Activated T-cell treated with anti-CD3 and anti-CD28 coated beads, Interleukin-2, amount 50 U/mL, for 72 hours (primary cell): ENCODE data around the gene KCNIP1. TPM values are rescaled to one million over a fixed set of nuclear protein-coding genes. Genes with fewer than 3 reads are reported as not detected.

Source experiments
- ATAC-seq, 2 donors: fragments of 150-1000 bp; cut with Tn5 transposase; replicated peaks in 1 of 2; 2 replicates each; pipeline ENCODE4 v1.10.0; 2021; ENCODE audit warnings: moderate library complexity in 2 of 2, mild to moderate bottlenecking in 1 of 2
- DNase-seq, 2 donors: peaks; one replicate each; pipeline ENCODE4 v3.0.0; 2021 to 2022; ENCODE audit warnings: mixed read lengths in 1 of 2
- H3K27ac Mint-ChIP-seq: one replicate; pipeline ENCODE4 v1.8.0; 2022; ENCODE audit warnings: mild to moderate bottlenecking, moderate library complexity, mixed read lengths
- H3K27me3 Mint-ChIP-seq: one replicate; pipeline ENCODE4 v1.8.0; 2022; ENCODE audit warnings: low read depth, mixed read lengths
- H3K36me3 Mint-ChIP-seq, 2 donors: one replicate each; pipeline ENCODE4 v1.8.0; 2022; ENCODE audit warnings: mixed read lengths in 2 of 2, mild to moderate bottlenecking in 1 of 2; ENCODE audit not compliant: insufficient read depth in 2 of 2
- H3K4me1 Mint-ChIP-seq: one replicate; pipeline ENCODE4 v1.8.0; 2022; ENCODE audit warnings: low read depth, mixed read lengths
- H3K4me3 Mint-ChIP-seq, 2 donors: one replicate each; pipeline ENCODE4 v1.8.0; 2022; ENCODE audit warnings: mild to moderate bottlenecking in 2 of 2, mixed read lengths in 2 of 2, moderate library complexity in 2 of 2
- H3K9me3 Mint-ChIP-seq, 2 donors: one replicate each; pipeline ENCODE4 v1.8.0; 2022; ENCODE audit warnings: mixed read lengths in 2 of 2
- total RNA-seq, 2 donors: library from RNA; stranded (reverse); gene quantifications; one replicate each; pipeline ENCODE4 v1.2.3, GENCODE V29; 2022

KCNIP1 gene
- total RNA-seq, 2 donors from 2014 or later = not detected

- no peak for DNase-seq
- no peaks in the 10 kb centered on the region for H3K36me3 Mint-ChIP-seq
- H3K9me3 Mint-ChIP-seq = no peaks in the 10 kb centered on the region
- H3K27me3 Mint-ChIP-seq = peaks cover 16% of the 10 kb centered on the region
- peaks cover 18% of the 10 kb centered on the region for H3K4me1 Mint-ChIP-seq
- no peak overlapping the region for H3K27ac Mint-ChIP-seq
- H3K4me3 Mint-ChIP-seq = no peak overlapping the region
- ATAC-seq = no peak
These were observed 126.9 kb downstream of the KCNIP1 start for GRCh38 chr5:170630711-170631141.

DNA sequence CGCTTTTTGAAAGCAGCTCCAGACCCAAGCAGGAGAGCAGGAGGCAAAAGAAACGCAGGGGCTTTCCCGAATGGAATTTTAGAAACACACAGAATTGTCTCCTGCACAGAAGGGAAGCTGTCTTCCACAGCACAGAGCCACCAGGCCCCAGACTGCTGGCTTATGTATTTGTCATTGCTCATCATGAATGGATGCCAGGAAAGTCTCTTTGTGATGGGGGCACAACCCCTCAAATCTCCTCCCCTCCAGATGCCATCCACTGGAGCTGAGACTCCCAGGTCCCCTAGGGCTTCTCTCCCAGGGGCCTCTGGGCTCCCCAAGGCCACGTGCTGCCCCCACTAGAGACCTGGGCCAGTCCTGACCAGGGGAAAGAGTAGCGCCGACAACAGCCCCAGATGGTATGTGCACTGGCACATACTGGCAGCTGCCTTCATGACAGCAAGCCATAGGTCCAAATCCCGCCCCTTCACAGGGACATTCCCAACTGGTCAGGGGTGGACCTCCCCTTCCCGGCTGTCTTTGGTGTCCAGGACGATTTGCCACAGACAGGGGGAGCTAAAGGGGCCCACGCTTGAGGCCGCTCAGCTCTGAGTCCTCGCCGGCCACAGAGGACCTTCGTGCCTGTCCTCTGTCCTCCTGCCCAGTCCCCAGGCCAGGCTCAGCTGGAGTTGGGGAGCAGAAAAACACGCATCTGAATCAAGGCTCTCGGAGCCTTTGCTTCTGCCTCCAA is 127.8 kb downstream of the KCNIP1 start:
- Mint-ChIP-seq H3K4me1 (peaks cover 18% of the 10 kb centered on the region), H3K27ac (no peak overlapping the region), H3K9me3 (no peaks in the 10 kb centered on the region), H3K36me3 (no peaks in the 10 kb centered on the region), H3K27me3 (peaks cover 16% of the 10 kb centered on the region), H3K4me3 (no peak overlapping the region)
- ATAC-seq = no peak
- DNase-seq = no peak

- Mint-ChIP-seq H3K9me3 (no peaks in the 10 kb centered on the region), H3K4me1 (peaks cover 18% of the 10 kb centered on the region), H3K27ac (no peak overlapping the region), H3K4me3 (peak overlapping the region; percentile 70 to 79), H3K27me3 (peaks cover 16% of the 10 kb centered on the region), H3K36me3 (no peaks in the 10 kb centered on the region)
- ATAC-seq (no peak), DNase-seq (no peak)
These were observed 128.6 kb downstream of the KCNIP1 start for GRCh38 chr5:170632266-170632984.

GRCh38 chr5:170632985-170633234 is 129.1 kb downstream of the KCNIP1 start:
- no peak overlapping the region for H3K27ac Mint-ChIP-seq
- H3K4me1 Mint-ChIP-seq = peaks cover 18% of the 10 kb centered on the region
- ATAC-seq = peak; percentile 66 to 67
- H3K9me3 Mint-ChIP-seq = no peaks in the 10 kb centered on the region
- no peaks in the 10 kb centered on the region for H3K36me3 Mint-ChIP-seq
- peaks cover 16% of the 10 kb centered on the region for H3K27me3 Mint-ChIP-seq
- peak; percentile 59 to 75 for DNase-seq
- H3K4me3 Mint-ChIP-seq = peak overlapping the region; percentile 70 to 79

GRCh38 chr5:170633235-170634081 is 129.6 kb downstream of the KCNIP1 start:
- no peaks in the 10 kb centered on the region for H3K9me3 Mint-ChIP-seq
- DNase-seq = peak in 1 of 2 donors; percentile 13

DNA sequence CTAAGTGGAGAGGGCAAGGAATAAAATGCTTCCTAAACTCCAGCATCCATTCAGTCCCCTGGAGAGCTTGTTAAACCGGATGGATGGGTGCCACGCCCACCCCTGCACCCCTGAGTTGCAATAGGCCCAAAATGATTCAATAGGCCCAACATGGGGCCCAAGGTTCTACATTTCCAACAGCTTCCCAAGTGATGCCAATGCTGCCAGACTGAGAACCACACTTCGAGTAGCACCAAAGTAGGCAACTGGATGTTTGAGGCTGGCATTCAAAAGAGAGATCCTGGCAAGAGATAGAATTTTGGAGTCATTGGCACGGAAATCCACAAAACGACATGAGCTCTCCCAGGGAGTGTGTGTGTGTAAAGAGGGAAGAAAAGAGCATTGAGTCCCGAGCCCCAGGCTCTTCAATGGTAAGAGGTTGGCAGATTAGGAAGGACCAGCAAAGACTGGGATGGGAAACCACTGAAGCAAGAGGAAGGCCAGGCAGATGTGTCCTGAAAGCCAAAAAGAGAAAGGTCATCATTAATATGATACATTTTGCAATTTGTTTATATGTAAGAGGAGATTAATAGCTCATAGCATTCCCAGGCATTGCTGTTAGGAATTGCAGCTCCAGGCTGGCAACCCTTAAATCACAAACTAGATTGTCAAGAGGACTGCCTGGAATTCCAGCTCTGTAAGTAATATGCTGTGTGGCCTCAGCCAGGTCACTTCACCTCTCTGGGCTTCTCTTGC is 130.6 kb downstream of the KCNIP1 start:
- DNase-seq (no peak), ATAC-seq (no peak)
- Mint-ChIP-seq H3K27me3 (peaks cover 16% of the 10 kb centered on the region), H3K4me1 (peaks cover 18% of the 10 kb centered on the region), H3K27ac (no peak overlapping the region), H3K36me3 (no peaks in the 10 kb centered on the region), H3K4me3 (no peak overlapping the region), H3K9me3 (no peaks in the 10 kb centered on the region)

More at GRCh38 chr5:170633235-170634081, 129.6 kb downstream of the KCNIP1 start:
- peaks cover 18% of the 10 kb centered on the region for H3K4me1 Mint-ChIP-seq
- peak; percentile 41 to 47 for ATAC-seq
- H3K4me3 Mint-ChIP-seq = peak overlapping the region; percentile 70 to 79
- peaks cover 16% of the 10 kb centered on the region for H3K27me3 Mint-ChIP-seq
- H3K36me3 Mint-ChIP-seq = no peaks in the 10 kb centered on the region
- H3K27ac Mint-ChIP-seq = no peak overlapping the region

- DNase-seq (no peak), ATAC-seq (no peak)
- peaks cover 18% of the 10 kb centered on the region for H3K4me1 Mint-ChIP-seq
- no peak overlapping the region for H3K27ac Mint-ChIP-seq
- peaks cover 16% of the 10 kb centered on the region for H3K27me3 Mint-ChIP-seq
- H3K4me3 Mint-ChIP-seq = no peak overlapping the region
- no peaks in the 10 kb centered on the region for H3K36me3 Mint-ChIP-seq
- H3K9me3 Mint-ChIP-seq = no peaks in the 10 kb centered on the region
These were observed 131.9 kb downstream of the KCNIP1 start for GRCh38 chr5:170635706-170636105.

- no peaks in the 10 kb centered on the region for H3K36me3 Mint-ChIP-seq
- peaks cover 18% of the 10 kb centered on the region for H3K4me1 Mint-ChIP-seq
- peaks cover 16% of the 10 kb centered on the region for H3K27me3 Mint-ChIP-seq
- H3K9me3 Mint-ChIP-seq = no peaks in the 10 kb centered on the region
- H3K4me3 Mint-ChIP-seq = no peak overlapping the region
- no peak for DNase-seq
- H3K27ac Mint-ChIP-seq = no peak overlapping the region
- ATAC-seq = no peak
These were observed 132.4 kb downstream of the KCNIP1 start for GRCh38 chr5:170636206-170636605.

- Mint-ChIP-seq H3K27me3 (peaks cover 16% of the 10 kb centered on the region), H3K9me3 (no peaks in the 10 kb centered on the region), H3K4me3 (no peak overlapping the region), H3K27ac (no peak overlapping the region), H3K4me1 (peaks cover 18% of the 10 kb centered on the region), H3K36me3 (no peaks in the 10 kb centered on the region)
- ATAC-seq = no peak
- DNase-seq = no peak
These were observed 133.1 kb downstream of the KCNIP1 start for GRCh38 chr5:170636801-170637477.

DNA sequence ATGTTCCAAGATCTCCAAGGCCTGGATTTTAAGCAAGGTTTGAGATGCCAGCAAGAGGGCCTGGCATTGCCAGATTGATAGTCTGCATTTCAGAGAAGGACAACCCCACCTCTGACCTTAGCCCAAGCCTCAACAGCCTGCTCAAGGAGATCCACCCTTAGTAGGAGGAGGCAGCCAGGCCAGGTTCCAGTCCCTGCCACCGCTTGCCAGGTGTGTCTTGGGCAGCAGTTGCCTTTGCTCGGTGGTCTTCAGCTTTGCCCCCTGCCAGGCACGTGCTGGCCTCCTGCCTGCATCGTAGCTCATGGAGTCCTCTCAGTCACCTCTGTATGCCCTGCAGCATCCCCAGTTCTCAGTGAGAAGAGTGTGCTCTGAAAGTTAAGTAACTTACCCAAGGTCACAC is 134.2 kb downstream of the KCNIP1 start:
- Mint-ChIP-seq H3K36me3 (no peaks in the 10 kb centered on the region), H3K27ac (no peak overlapping the region), H3K4me1 (peaks cover 14% of the 10 kb centered on the region), H3K27me3 (peaks cover 13% of the 10 kb centered on the region), H3K9me3 (no peaks in the 10 kb centered on the region), H3K4me3 (no peak overlapping the region)
- ATAC-seq = no peak
- DNase-seq = no peak

DNA sequence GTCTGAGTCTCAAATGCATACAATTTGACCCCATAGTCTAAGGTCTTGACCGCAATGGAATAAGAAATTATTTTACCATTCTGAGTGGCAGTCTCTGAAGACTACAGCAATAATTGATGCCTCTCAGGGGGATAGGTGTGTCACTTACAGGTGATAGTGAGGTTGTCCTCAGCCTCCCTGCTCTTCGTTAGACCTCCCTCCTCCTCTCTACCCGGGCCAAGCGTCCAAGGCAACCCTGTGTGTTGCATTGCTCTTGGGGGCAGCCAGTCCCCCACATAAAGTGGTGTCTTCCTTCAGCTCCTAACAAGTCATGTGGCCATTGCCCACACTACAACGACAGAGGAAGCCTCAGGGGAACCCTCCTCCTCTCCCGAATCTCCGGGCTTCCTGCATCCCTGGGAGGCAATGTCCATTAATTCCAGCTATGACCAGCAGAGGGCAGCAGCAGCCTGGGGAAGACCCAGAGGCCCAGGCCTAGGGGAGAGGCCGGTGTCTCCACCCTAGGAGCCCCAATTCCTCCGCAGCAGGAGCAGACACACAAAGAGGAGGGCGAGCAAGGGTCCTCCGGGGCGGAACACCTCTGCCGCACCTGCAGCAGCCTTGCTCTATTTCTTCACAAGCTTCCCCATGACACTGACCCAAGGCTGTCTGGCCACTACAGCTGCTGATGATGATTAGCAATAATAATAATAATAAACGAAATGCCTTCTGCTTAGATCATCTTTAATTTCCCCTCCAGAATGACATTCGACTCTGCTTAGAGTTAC is 134.8 kb downstream of the KCNIP1 start:
- peak; percentile 72 to 74 for DNase-seq
- Mint-ChIP-seq H3K27ac (no peak overlapping the region), H3K4me3 (no peak overlapping the region), H3K36me3 (no peaks in the 10 kb centered on the region), H3K9me3 (no peaks in the 10 kb centered on the region), H3K4me1 (peaks cover 8% of the 10 kb centered on the region), H3K27me3 (peaks cover 8% of the 10 kb centered on the region)
- ATAC-seq = peak; percentile 65 to 71
